ENCODE measurements around the gene TM2D3. TPM values are rescaled to one million over a fixed set of nuclear protein-coding genes. Genes with fewer than 3 reads are reported as not detected.

The TM2D3 gene
- total RNA-seq, 1 experiment from 2014 or later: 18.4 TPM

DNA sequence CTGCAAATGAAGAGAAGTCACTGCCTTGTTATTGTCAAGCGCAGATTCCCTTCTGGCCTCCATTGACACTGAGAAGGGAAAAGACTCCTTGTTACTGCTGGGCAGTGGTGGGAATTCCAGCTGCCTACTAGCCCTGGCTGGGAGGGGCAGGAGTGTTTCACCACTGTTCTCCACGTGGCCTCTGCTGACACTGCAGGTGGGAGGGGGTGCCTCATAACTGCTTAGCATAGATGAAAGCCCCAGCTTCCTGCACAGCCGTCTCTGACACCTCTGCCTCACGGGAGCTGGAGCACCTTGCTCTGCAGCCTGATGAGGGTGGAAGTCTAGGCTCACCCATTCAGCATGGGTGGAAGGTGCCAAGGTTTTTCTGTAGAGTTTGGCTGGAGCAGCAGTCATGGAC, 52.1 kb downstream of the TM2D3 start:
- peaks cover 26% of the 10 kb centered on the region; the same call in 1 of the 2 replicates for H3K27me3 ChIP-seq (ENCODE audit: low read length)
- no peak overlapping the region for H3K4me3 ChIP-seq (ENCODE audit: low read length)
- intact Hi-C loops (cut with micrococcal nuclease): no loop called here
- H3K27ac ChIP-seq (ENCODE audit: low read length): no peak overlapping the region
- H3K4me1 ChIP-seq (ENCODE audit: insufficient read depth, low read length): no peaks in the 10 kb centered on the region
- H3K4me2 ChIP-seq (ENCODE audit: low read length): no peak overlapping the region
- ATAC-seq (no peak), DNase-seq (no peak)
- no TSS peak for BruUV-seq (replicated peaks)
- ChIA-PET POLR2A (ENCODE audit: unreplicated experiment) (no interaction called here), CTCF (no interaction called here)
- H3K9me2 ChIP-seq (replicated peaks; ENCODE audit: low read length): no peaks in the 10 kb centered on the region
- H3K9me3 ChIP-seq (ENCODE audit: low read length): no peaks in the 10 kb centered on the region
- H2AFZ ChIP-seq (ENCODE audit: low read length): no peak overlapping the region
- H3K36me3 ChIP-seq (ENCODE audit: low read depth, low read length): no peaks in the 10 kb centered on the region
- no peaks in the 10 kb centered on the region for H3K79me2 ChIP-seq (ENCODE audit: low read length)
- no peaks in the 10 kb centered on the region for H3F3A ChIP-seq (ENCODE audit: low read length, unreplicated experiment)
- H4K20me1 ChIP-seq (ENCODE audit: low read length): no peaks in the 10 kb centered on the region
- H3K9ac ChIP-seq (ENCODE audit: low read length): no peak overlapping the region
- no peak for TF ChIP-seq CTCF (conservative IDR thresholded peaks at IDR 0.05; ENCODE audit: low read depth, low read length)
- TF ChIP-seq EZH2 (IDR thresholded peaks at IDR 0.05; ENCODE audit: low read length, unreplicated experiment): no peak
- no peak for TF ChIP-seq EZH2phosphoT487 (IDR thresholded peaks at IDR 0.05; ENCODE audit: borderline replicate concordance, low read length)

DNA sequence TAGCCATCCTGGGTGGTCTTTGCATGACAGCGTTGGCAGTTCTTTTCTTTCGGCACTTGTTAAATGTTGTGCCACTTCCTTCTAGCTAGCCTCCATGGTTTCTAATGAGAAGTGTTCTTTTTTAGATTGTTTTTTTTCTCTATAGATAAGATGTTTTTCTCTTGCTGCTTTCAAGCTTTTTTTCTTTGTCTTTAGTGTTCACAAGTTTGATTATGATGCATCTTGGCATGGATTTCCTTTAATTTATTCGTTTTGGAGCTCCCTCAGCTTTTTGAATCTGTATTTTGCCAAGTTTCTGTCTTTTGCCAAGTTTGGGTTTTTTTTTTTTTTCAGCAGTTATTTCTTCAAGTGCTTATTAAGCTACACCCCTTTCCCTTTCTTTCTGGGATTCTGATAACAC, 53.1 kb downstream of the TM2D3 start:
- no peak overlapping the region for H3K4me3 ChIP-seq (ENCODE audit: low read length)
- H3K79me2 ChIP-seq (ENCODE audit: low read length): no peaks in the 10 kb centered on the region
- H2AFZ ChIP-seq (ENCODE audit: low read length): no peak overlapping the region
- BruUV-seq (replicated peaks): no TSS peak
- no peaks in the 10 kb centered on the region for H4K20me1 ChIP-seq (ENCODE audit: low read length)
- ATAC-seq (no peak), DNase-seq (no peak)
- H3K36me3 ChIP-seq (ENCODE audit: low read depth, low read length): no peaks in the 10 kb centered on the region
- no peaks in the 10 kb centered on the region for H3K4me1 ChIP-seq (ENCODE audit: insufficient read depth, low read length)
- H3F3A ChIP-seq (ENCODE audit: low read length, unreplicated experiment): no peaks in the 10 kb centered on the region
- H3K27ac ChIP-seq (ENCODE audit: low read length): no peak overlapping the region
- no peak overlapping the region for H3K9ac ChIP-seq (ENCODE audit: low read length)
- ChIA-PET POLR2A (ENCODE audit: unreplicated experiment) (no interaction called here), CTCF (no interaction called here)
- intact Hi-C loops (cut with micrococcal nuclease): no loop called here
- H3K9me3 ChIP-seq (ENCODE audit: low read length): no peaks in the 10 kb centered on the region
- TF ChIP-seq EZH2phosphoT487 (IDR thresholded peaks at IDR 0.05; ENCODE audit: borderline replicate concordance, low read length) (no peak), EZH2 (IDR thresholded peaks at IDR 0.05; ENCODE audit: low read length, unreplicated experiment) (no peak), CTCF (conservative IDR thresholded peaks at IDR 0.05; ENCODE audit: low read depth, low read length) (no peak)
- no peak overlapping the region for H3K4me2 ChIP-seq (ENCODE audit: low read length)
- H3K27me3 ChIP-seq (ENCODE audit: low read length): peaks cover 26% of the 10 kb centered on the region; the same call in 1 of the 2 replicates
- no peaks in the 10 kb centered on the region for H3K9me2 ChIP-seq (replicated peaks; ENCODE audit: low read length)

GRCh38 chr15:101597360-101597928, 54.7 kb downstream of the TM2D3 start:
- Histone ChIP-seq H3K9me2 (replicated peaks; ENCODE audit: low read length) (no peaks in the 10 kb centered on the region), H3F3A (ENCODE audit: low read length, unreplicated experiment) (no peaks in the 10 kb centered on the region), H3K9ac (ENCODE audit: low read length) (no peak overlapping the region), H2AFZ (ENCODE audit: low read length) (no peak overlapping the region), H3K4me3 (ENCODE audit: low read length) (no peak overlapping the region), H3K4me1 (ENCODE audit: insufficient read depth, low read length) (no peaks in the 10 kb centered on the region), H3K9me3 (ENCODE audit: low read length) (no peaks in the 10 kb centered on the region), H4K20me1 (ENCODE audit: low read length) (no peaks in the 10 kb centered on the region), H3K4me2 (ENCODE audit: low read length) (no peak overlapping the region), H3K79me2 (ENCODE audit: low read length) (no peaks in the 10 kb centered on the region), H3K36me3 (ENCODE audit: low read depth, low read length) (no peaks in the 10 kb centered on the region), H3K27ac (ENCODE audit: low read length) (no peak overlapping the region), H3K27me3 (ENCODE audit: low read length) (peaks cover 21% of the 10 kb centered on the region; the same call in 1 of the 2 replicates)
- DNase-seq (no peak), ATAC-seq (no peak)
- no TSS peak for BruUV-seq (replicated peaks)
- POLR2A ChIA-PET (ENCODE audit: unreplicated experiment): no interaction called here
- CTCF ChIA-PET: no interaction called here
- TF ChIP-seq EZH2phosphoT487 (IDR thresholded peaks at IDR 0.05; ENCODE audit: borderline replicate concordance, low read length): no peak
- intact Hi-C loops (cut with micrococcal nuclease): no loop called here
